Activated CD4-positive, CD25-positive, alpha-beta regulatory T cell treated with anti-CD3 and anti-CD28 coated beads, Interleukin-2, amount 50 U/mL, for 24 hours (primary cell): ENCODE results near the gene NFE2L2.
"Not testable (repeated sequence)": the region's sequence is repeated elsewhere in the genome, so short reads cannot be mapped to it uniquely, and the experiment has no call there.

ENCODE experiments used
- ATAC-seq, 2 donors: fragments of 150-1000 bp; cut with Tn5 transposase; one replicate each; pipeline ENCODE4 v1.10.0; 2021; ENCODE audit warnings: mild to moderate bottlenecking in 1 of 2, moderate library complexity in 1 of 2

Gene NFE2L2

GRCh38 chr2:177188482-177189469 is 75.8 kb downstream of the NFE2L2 start:
- ATAC-seq = no peak

- no peak for ATAC-seq
Measured at GRCh38 chr2:177187631-177188312, 76.8 kb downstream of the NFE2L2 start.

GRCh38 chr2:177186038-177186437 is 78.5 kb downstream of the NFE2L2 start:
- ATAC-seq = not testable (repeated sequence)

- no peak for ATAC-seq
Measured at GRCh38 chr2:177184606-177185005, 79.9 kb downstream of the NFE2L2 start.

- no peak for ATAC-seq
Measured at GRCh38 chr2:177183860-177184259, 80.7 kb downstream of the NFE2L2 start.
